Measurements from ENCODE around the gene RPAIN. TPM values are rescaled to one million over a fixed set of nuclear protein-coding genes. Genes with fewer than 3 reads are reported as not detected.

The RPAIN gene
- total and polyA plus RNA-seq, 2 of the 13 experiments (the other 11 are each of a cell fraction or from before 2014, with no cell fraction given): 42.1 to 58.5 TPM

GRCh38 chr17:5380491-5381135 lies 39.4 kb upstream of the RPAIN start:
- WGBS (ENCODE audit: low lambda C conversion rate): 93% methylated on average over 7 of the region's 7 CpGs
- Histone ChIP-seq H3K27ac (ENCODE audit: extremely low read length, insufficient read depth, low read length) (no peak overlapping the region), H3K9ac (ENCODE audit: insufficient read depth, low read depth, low read length) (no peak overlapping the region), H3K79me2 (ENCODE audit: insufficient read depth, low read length) (no peaks in the 10 kb centered on the region), H3K4me3 (replicated peaks in 1 of 3; ENCODE audit: insufficient read depth in 1 of 3, low read depth in 2 of 3, low read length in 3 of 3) (no peak overlapping the region), H3K9me3 (ENCODE audit: low read length) (no peaks in the 10 kb centered on the region), H4K20me1 (ENCODE audit: insufficient read depth, low read length) (no peaks in the 10 kb centered on the region), H3K4me1 (ENCODE audit: insufficient read depth, low read length) (no peaks in the 10 kb centered on the region), H3K36me3 (replicated peaks in 1 of 2; ENCODE audit: control insufficient read depth in 1 of 2, insufficient read depth in 2 of 2, low read length in 2 of 2) (peaks cover 22 to 78% of the 10 kb centered on the region in 2 experiments), H3K4me2 (ENCODE audit: low read depth, low read length) (no peak overlapping the region), H2AFZ (ENCODE audit: low read length) (no peak overlapping the region), H3K27me3 (ENCODE audit: control insufficient read depth in 1 of 2, insufficient read depth in 2 of 2, low read length in 2 of 2) (no peaks in the 10 kb centered on the region)
- DNase-seq (ENCODE audit: low spot score) (no peak), ATAC-seq (no peak), FAIRE-seq (no peak)
- BruUV-seq (replicated peaks): no TSS peak
- TF ChIP-seq ZSCAN20 (CRISPR knock-in tag; IDR thresholded peaks at IDR 0.05; ENCODE audit: borderline replicate concordance) (no peak), HNRNPUL1 (IDR thresholded peaks at IDR 0.05; ENCODE audit: low read depth, low read length) (no peak), ZNF703 (CRISPR knock-in tag; IDR thresholded peaks at IDR 0.05; ENCODE audit: borderline replicate concordance) (no peak), RBM22 (optimal IDR thresholded peaks at IDR 0.05; ENCODE audit: low read length) (peak; percentile 88)
- in situ Hi-C loops (cut with HindIII; ENCODE audit: extremely low pct_ligation_motif_present, low pct_unique_long_range_greater_than_20kb): no loop called here
- intact Hi-C loops (cut with micrococcal nuclease; ENCODE audit: unreplicated experiment): no loop called here
- ChIA-PET POLR2A (no interaction called here), CTCF (ENCODE audit: low intra/inter-chr PET ratio, low total read pairs) (no interaction called here)

GRCh38 chr17:5381542-5381941 lies 38.4 kb upstream of the RPAIN start:
- Histone ChIP-seq H3K4me1 (ENCODE audit: insufficient read depth, low read length) (no peaks in the 10 kb centered on the region), H3K4me3 (replicated peaks in 1 of 3; ENCODE audit: insufficient read depth in 1 of 3, low read depth in 2 of 3, low read length in 3 of 3) (no peak overlapping the region), H3K9me3 (ENCODE audit: low read length) (no peaks in the 10 kb centered on the region), H3K36me3 (replicated peaks in 1 of 2; ENCODE audit: control insufficient read depth in 1 of 2, insufficient read depth in 2 of 2, low read length in 2 of 2) (peaks cover 23 to 83% of the 10 kb centered on the region in 2 experiments), H3K79me2 (ENCODE audit: insufficient read depth, low read length) (no peaks in the 10 kb centered on the region), H3K27ac (ENCODE audit: extremely low read length, insufficient read depth, low read length) (no peak overlapping the region), H3K27me3 (ENCODE audit: control insufficient read depth in 1 of 2, insufficient read depth in 2 of 2, low read length in 2 of 2) (no peaks in the 10 kb centered on the region), H4K20me1 (ENCODE audit: insufficient read depth, low read length) (no peaks in the 10 kb centered on the region), H3K9ac (ENCODE audit: insufficient read depth, low read depth, low read length) (no peak overlapping the region), H3K4me2 (ENCODE audit: low read depth, low read length) (no peak overlapping the region), H2AFZ (ENCODE audit: low read length) (no peak overlapping the region)
- WGBS (ENCODE audit: low lambda C conversion rate): 100% methylated on average over 3 of the region's 4 CpGs
- in situ Hi-C loops (cut with HindIII; ENCODE audit: extremely low pct_ligation_motif_present, low pct_unique_long_range_greater_than_20kb) (no loop called here), intact Hi-C loops (cut with micrococcal nuclease; ENCODE audit: unreplicated experiment) (no loop called here)
- ChIA-PET POLR2A (interaction anchor here (0.8 kb wide), 1 partner anchor 58 kb away, joined by 3 read pairs; the partner anchor contains the start of gene C1QBP), CTCF (ENCODE audit: low intra/inter-chr PET ratio, low total read pairs) (no interaction called here)
- TF ChIP-seq RELA (CRISPR knock-in tag; IDR thresholded peaks at IDR 0.05): no peak
- peak in 1 of 2 experiments; percentile 30; a peak in 1 of 4 replicates for TF ChIP-seq POLR2A (IDR thresholded peaks at IDR 0.05; ENCODE audit: insufficient read depth in 1 of 2, low read depth in 2 of 2, low read length in 2 of 2)
- no peak for TF ChIP-seq SSRP1 (CRISPR knock-in tag; IDR thresholded peaks at IDR 0.05)
- TF ChIP-seq RBM22 (optimal IDR thresholded peaks at IDR 0.05; ENCODE audit: low read length): peak; percentile 83
- TF ChIP-seq, protein P1, sequence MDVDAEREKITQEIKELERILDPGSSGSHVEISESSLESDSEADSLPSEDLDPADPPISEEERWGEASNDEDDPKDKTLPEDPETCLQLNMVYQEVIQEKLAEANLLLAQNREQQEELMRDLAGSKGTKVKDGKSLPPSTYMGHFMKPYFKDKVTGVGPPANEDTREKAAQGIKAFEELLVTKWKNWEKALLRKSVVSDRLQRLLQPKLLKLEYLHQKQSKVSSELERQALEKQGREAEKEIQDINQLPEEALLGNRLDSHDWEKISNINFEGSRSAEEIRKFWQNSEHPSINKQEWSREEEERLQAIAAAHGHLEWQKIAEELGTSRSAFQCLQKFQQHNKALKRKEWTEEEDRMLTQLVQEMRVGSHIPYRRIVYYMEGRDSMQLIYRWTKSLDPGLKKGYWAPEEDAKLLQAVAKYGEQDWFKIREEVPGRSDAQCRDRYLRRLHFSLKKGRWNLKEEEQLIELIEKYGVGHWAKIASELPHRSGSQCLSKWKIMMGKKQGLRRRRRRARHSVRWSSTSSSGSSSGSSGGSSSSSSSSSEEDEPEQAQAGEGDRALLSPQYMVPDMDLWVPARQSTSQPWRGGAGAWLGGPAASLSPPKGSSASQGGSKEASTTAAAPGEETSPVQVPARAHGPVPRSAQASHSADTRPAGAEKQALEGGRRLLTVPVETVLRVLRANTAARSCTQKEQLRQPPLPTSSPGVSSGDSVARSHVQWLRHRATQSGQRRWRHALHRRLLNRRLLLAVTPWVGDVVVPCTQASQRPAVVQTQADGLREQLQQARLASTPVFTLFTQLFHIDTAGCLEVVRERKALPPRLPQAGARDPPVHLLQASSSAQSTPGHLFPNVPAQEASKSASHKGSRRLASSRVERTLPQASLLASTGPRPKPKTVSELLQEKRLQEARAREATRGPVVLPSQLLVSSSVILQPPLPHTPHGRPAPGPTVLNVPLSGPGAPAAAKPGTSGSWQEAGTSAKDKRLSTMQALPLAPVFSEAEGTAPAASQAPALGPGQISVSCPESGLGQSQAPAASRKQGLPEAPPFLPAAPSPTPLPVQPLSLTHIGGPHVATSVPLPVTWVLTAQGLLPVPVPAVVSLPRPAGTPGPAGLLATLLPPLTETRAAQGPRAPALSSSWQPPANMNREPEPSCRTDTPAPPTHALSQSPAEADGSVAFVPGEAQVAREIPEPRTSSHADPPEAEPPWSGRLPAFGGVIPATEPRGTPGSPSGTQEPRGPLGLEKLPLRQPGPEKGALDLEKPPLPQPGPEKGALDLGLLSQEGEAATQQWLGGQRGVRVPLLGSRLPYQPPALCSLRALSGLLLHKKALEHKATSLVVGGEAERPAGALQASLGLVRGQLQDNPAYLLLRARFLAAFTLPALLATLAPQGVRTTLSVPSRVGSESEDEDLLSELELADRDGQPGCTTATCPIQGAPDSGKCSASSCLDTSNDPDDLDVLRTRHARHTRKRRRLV (CRISPR knock-in tag; IDR thresholded peaks at IDR 0.05): no peak
- ATAC-seq (peak; percentile 21; the same call in 1 of the 3 replicates), FAIRE-seq (no peak), DNase-seq (ENCODE audit: low spot score) (no peak)
- BruUV-seq (replicated peaks): no TSS peak
